Measurements from ENCODE around the gene POPDC2. TPM values are rescaled to one million over a fixed set of nuclear protein-coding genes. Genes with fewer than 3 reads are reported as not detected.

POPDC2 gene
- 0.77 and 1.4 TPM in 2 replicates for total RNA-seq (2022)
- percentile 31 among the genes with signal in this experiment for Bru-seq, nascent RNA
- percentile 37 among the genes with signal in this experiment for BruChase-seq, experiment 1, labeled RNA remaining after a 2-hour chase
- percentile 31 among the genes with signal in this experiment for BruChase-seq, experiment 2, labeled RNA remaining after a 6-hour chase
- long read RNA-seq, partial matches to known transcripts: 1 of 1 reads
- long read RNA-seq, other reads (novel, unspliced or antisense): 0 of 1 reads

DNA sequence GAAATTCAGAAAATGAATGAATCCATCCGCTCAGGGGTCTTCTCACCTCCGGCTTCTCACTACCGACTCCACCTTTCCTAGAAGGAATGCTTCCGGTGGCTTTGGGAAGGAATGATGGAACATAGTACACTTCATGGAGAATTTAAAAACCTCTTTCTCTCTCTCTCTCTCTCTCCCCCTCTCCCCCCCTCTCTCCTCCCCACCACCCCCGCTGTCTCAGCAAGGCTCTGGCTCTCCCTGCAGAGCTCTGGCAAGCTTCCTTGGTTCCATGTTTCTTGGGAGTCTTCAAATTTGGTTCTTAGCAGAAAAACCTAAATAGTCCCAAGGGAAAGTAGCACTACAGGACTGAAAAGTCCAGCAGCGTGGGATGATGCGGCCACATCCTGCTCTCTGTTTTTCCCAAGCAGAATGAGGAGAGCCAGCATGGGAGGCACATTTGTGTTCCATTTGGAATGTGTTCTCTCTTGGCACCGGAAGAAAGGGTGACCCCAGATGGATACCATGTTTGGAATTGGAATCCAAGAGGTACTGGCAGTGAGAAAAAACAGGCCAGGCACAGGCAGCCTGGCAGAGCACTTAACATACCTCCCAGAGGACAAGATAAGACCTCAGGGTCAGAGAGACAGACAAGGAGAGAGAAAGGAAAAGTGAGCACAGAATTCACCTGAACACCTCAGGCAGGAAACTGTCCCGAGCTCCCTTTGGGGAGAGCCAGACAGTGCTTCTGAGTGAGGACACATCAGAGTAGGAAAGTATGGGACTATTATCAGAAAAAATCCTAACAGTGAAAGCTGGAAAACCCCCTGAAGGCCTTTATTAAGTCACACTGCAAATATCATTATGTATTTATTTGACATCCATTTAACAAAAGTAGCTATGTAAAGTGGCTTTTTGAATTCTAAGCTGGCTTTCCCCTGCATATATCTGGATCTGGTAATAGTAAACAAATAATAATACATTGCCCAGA, at the start of gene POPDC2:
TSS of gene POPDC2 (minus strand) at position 116 of the 967 bp plus-strand sequence. CDS start 166 bp downstream, outside the sequence.
- Mint-ChIP-seq H3K4me3 (ENCODE audit: unreplicated experiment) (no peak within 1 kb of the TSS), H3K36me3 (ENCODE audit: insufficient read depth, unreplicated experiment) (no peaks in the 10 kb centered on the region), H3K9me3 (ENCODE audit: unreplicated experiment) (no peaks in the 10 kb centered on the region), H3K4me1 (ENCODE audit: low read depth, unreplicated experiment) (no peaks in the 10 kb centered on the region), H3K27me3 (ENCODE audit: insufficient read depth, unreplicated experiment) (no peaks in the 10 kb centered on the region), H3K27ac (ENCODE audit: unreplicated experiment) (no peak within 1 kb of the TSS)
- no peak within 1 kb of the TSS for H3K4me3 ChIP-seq (ENCODE audit: low read depth, low read length)
- POLR2A ChIA-PET: no interaction called here
- no peaks in the 10 kb centered on the region; the same call in 1 of the 2 replicates for H3K27me3 ChIP-seq (replicated peaks; ENCODE audit: control insufficient read depth, insufficient read depth, low read length)
- H3K4me1 ChIP-seq: peaks cover 12% of the 10 kb centered on the region
- CTCF ChIA-PET: no interaction called here
- DNase-seq: no peak
- no peaks in the 10 kb centered on the region for H3K36me3 ChIP-seq (ENCODE audit: control insufficient read depth, insufficient read depth, low read length)
- intact Hi-C loops (cut with micrococcal nuclease; ENCODE audit: unreplicated experiment): no loop called here
- TF ChIP-seq CTCF (IDR thresholded peaks at IDR 0.05; ENCODE audit: insufficient read depth in 1 of 2, low read depth in 1 of 2, low read length in 1 of 2, severe bottlenecking in 1 of 2, unreplicated experiment in 1 of 2): no peak
- H3K9me3 ChIP-seq: no peaks in the 10 kb centered on the region
- no TSS peak for BruUV-seq (replicated peaks)

DNA sequence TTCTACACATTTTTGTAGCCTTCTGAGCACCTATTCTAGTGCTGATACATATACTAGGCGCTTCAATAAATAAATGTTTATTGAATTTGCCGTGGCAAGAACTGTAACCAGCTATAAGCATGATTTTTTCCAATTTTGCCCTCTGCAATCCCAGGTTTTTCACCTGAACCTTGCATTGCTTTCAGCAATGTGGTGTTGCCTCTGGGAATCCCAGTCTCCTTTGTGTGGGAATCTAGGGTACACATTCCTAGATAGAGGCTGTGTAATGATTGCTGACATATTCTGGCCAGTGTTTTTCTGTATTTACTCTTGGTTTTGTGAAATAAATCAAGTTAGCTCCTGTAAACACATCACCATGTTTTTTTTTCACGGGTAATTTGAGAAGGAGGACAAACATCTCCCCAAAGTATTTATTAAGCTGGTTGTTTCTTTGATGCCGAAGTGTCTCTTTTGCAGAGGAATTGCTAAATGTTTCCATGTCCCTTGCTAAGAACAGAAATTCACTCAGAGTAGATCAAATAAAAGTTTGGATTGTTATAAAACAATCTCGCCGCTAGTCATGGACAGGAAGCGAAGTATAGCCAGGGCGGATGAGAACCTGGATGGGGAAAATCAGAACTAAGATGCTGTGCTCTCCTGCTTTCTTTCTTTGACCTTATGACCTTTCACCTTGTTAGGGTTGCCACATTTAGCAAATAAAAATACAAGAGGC, 43.6 kb upstream of the POPDC2 start:
- no peak overlapping the region for H3K4me3 Mint-ChIP-seq (ENCODE audit: unreplicated experiment)
- POLR2A ChIA-PET: no interaction called here
- Histone ChIP-seq H3K27me3 (replicated peaks; ENCODE audit: control insufficient read depth, insufficient read depth, low read length) (no peaks in the 10 kb centered on the region), H3K36me3 (ENCODE audit: control insufficient read depth, insufficient read depth, low read length) (no peaks in the 10 kb centered on the region), H3K4me3 (ENCODE audit: low read depth, low read length) (no peak overlapping the region), H3K9me3 (no peaks in the 10 kb centered on the region), H3K4me1 (peaks cover 7% of the 10 kb centered on the region)
- BruUV-seq (replicated peaks): no TSS peak
- no peaks in the 10 kb centered on the region for H3K36me3 Mint-ChIP-seq (ENCODE audit: insufficient read depth, unreplicated experiment)
- peaks cover 9% of the 10 kb centered on the region for H3K9me3 Mint-ChIP-seq (ENCODE audit: unreplicated experiment)
- CTCF ChIA-PET: no interaction called here
- no peak overlapping the region for H3K27ac Mint-ChIP-seq (ENCODE audit: unreplicated experiment)
- peaks cover 6% of the 10 kb centered on the region for H3K4me1 Mint-ChIP-seq (ENCODE audit: low read depth, unreplicated experiment)
- TF ChIP-seq CTCF (IDR thresholded peaks at IDR 0.05; ENCODE audit: insufficient read depth in 1 of 2, low read depth in 1 of 2, low read length in 1 of 2, severe bottlenecking in 1 of 2, unreplicated experiment in 1 of 2): no peak
- H3K27me3 Mint-ChIP-seq (ENCODE audit: insufficient read depth, unreplicated experiment): no peaks in the 10 kb centered on the region
- intact Hi-C loops (cut with micrococcal nuclease; ENCODE audit: unreplicated experiment): no loop called here
- peak in 1 of 2 experiments; percentile 9 for DNase-seq
